H1 (cell line): ENCODE measurements around the gene CCDC88A. TPM values are rescaled to one million over a fixed set of nuclear protein-coding genes. Genes with fewer than 3 reads are reported as not detected.

Source experiments
- CTCF ChIA-PET: fragments of 300-600 bp; sonication (Branson Sonifier 250); formaldehyde crosslinking; loops from one replicate; lab custom pipeline; 2021; ENCODE audit not compliant: partially characterized antibody; lab: Charles Lee
- POLR2A ChIA-PET: fragments of 300-600 bp; sonication (Branson Sonifier 250); formaldehyde crosslinking; loops from one replicate; lab custom pipeline; 2021; ENCODE audit warnings: inconsistent platforms; ENCODE audit not compliant: partially characterized antibody; lab: Charles Lee
- DNase-seq, 2 experiments: peaks; one replicate each; pipeline versions ENCODE4 v3.0.0 to v3.0.0-alpha.2; 2010 to 2022; ENCODE audit warnings: low spot score in 2 of 2, low read depth in 1 of 2, mixed read lengths in 1 of 2
- FAIRE-seq: peaks from 2 replicates; lab custom pipeline; 2011; peaks lifted over from hg19 to GRCh38; lab: Jason Lieb, UNC
- H2AFZ ChIP-seq: 2 replicates; pipeline ENCODE4 v1.8.1; 2012; ENCODE audit warnings: low read length, inconsistent platforms
- H2AK5ac ChIP-seq: 2 replicates; pipeline ENCODE4 v1.6.1; 2013; ENCODE audit warnings: low read depth, low read length
- H2BK120ac ChIP-seq: replicated peaks from 2 replicates; pipeline ENCODE3; 2013; ENCODE audit warnings: low read depth, low read length, inconsistent platforms
- H2BK12ac ChIP-seq: 2 replicates; pipeline ENCODE4 v1.6.1; 2013; ENCODE audit warnings: low read depth, low read length
- H2BK15ac ChIP-seq: 2 replicates; pipeline ENCODE4 v1.6.1; 2013; ENCODE audit warnings: low read length
- H2BK20ac ChIP-seq: 2 replicates; pipeline ENCODE4 v1.6.1; 2013; ENCODE audit warnings: low read length
- H2BK5ac ChIP-seq: 2 replicates; pipeline ENCODE4 v1.6.1; 2013; ENCODE audit warnings: low read depth, low read length
- H3K14ac ChIP-seq: 2 replicates; pipeline ENCODE4 v1.6.1; 2013; ENCODE audit warnings: inconsistent platforms; ENCODE audit not compliant: insufficient read length
- H3K18ac ChIP-seq: 2 replicates; pipeline ENCODE4 v1.6.1; 2013; ENCODE audit warnings: low read length; ENCODE audit errors: extremely low read depth
- H3K23ac ChIP-seq: 2 replicates; pipeline ENCODE4 v1.6.1; 2013; ENCODE audit warnings: inconsistent platforms; ENCODE audit not compliant: insufficient read length
- H3K23me2 ChIP-seq: 2 replicates; pipeline ENCODE4 v1.6.1; 2013; ENCODE audit warnings: low read depth, low read length
- H3K27ac ChIP-seq: 2 replicates; pipeline ENCODE4 v1.6.1; 2011; ENCODE audit warnings: low read depth, low read length, inconsistent platforms
- H3K27me3 ChIP-seq, 4 experiments: replicated peaks in 1 of 4; 1 replicate in 1 of 4; 2 replicates in 3 of 4; pipeline versions ENCODE4 v1.6.1 to v1.8.1; 2011 to 2013; ENCODE audit warnings: low read length in 3 of 4, mild to moderate bottlenecking in 3 of 4, inconsistent platforms in 2 of 4, mixed read lengths in 2 of 4, moderate library complexity in 1 of 4; ENCODE audit not compliant: control insufficient read depth in 3 of 4, insufficient read depth in 3 of 4; ENCODE audit errors: extremely low read depth in 1 of 4
- H3K36me3 ChIP-seq, 4 experiments: 2 replicates each; pipeline versions ENCODE4 v1.6.1 to v1.8.1; 2011 to 2013; ENCODE audit warnings: mild to moderate bottlenecking in 4 of 4, low read length in 3 of 4, moderate library complexity in 2 of 4, control low read depth in 1 of 4, inconsistent platforms in 1 of 4; ENCODE audit not compliant: insufficient read depth in 4 of 4, control insufficient read depth in 2 of 4
- H3K4ac ChIP-seq: replicated peaks from 2 replicates; pipeline ENCODE3; 2013; ENCODE audit warnings: low read length, low read depth, mixed read lengths, inconsistent platforms; ENCODE audit not compliant: insufficient read length
- H3K4me1 ChIP-seq, 4 experiments: replicated peaks in 1 of 4; 1 replicate in 1 of 4; 2 replicates in 3 of 4; pipeline versions ENCODE4 v1.6.1 to v1.8.1; 2011 to 2013; ENCODE audit warnings: low read length in 3 of 4, inconsistent platforms in 2 of 4, mixed read lengths in 1 of 4; ENCODE audit not compliant: insufficient read depth in 4 of 4, control insufficient read depth in 3 of 4
- H3K4me2 ChIP-seq, 2 experiments: 2 replicates each; pipeline versions ENCODE4 v1.6.1 to v1.8.1; 2011 to 2013; ENCODE audit warnings: low read depth in 2 of 2, low read length in 2 of 2, control low read depth in 1 of 2, inconsistent platforms in 1 of 2, mild to moderate bottlenecking in 1 of 2; ENCODE audit not compliant: insufficient read depth in 1 of 2
- H3K4me3 ChIP-seq, 4 experiments: fragments of 200-600, 300-600 bp in 1 of 4; sonication (generic), shearing (Covaris generic), sonication (Bioruptor Twin) in 1 of 4; 2 replicates each; pipeline versions ENCODE4 v1.5.1 to v1.8.1; 2011 to 2016; ENCODE audit warnings: low read length in 4 of 4, low read depth in 3 of 4, control low read depth in 2 of 4, inconsistent platforms in 2 of 4, mild to moderate bottlenecking in 2 of 4, mixed read lengths in 1 of 4, moderate library complexity in 1 of 4; ENCODE audit not compliant: insufficient read depth in 2 of 4; ENCODE audit errors: extremely low read depth in 1 of 4
- H3K56ac ChIP-seq: replicated peaks from 2 replicates; pipeline ENCODE3; 2013; ENCODE audit warnings: low read depth, mild to moderate bottlenecking, mixed read lengths, low read length, inconsistent platforms; ENCODE audit not compliant: insufficient read length
- H3K79me1 ChIP-seq: 2 replicates; pipeline ENCODE4 v1.6.1; 2013; ENCODE audit warnings: low read depth, low read length, control low read depth
- H3K79me2 ChIP-seq, 2 experiments: 2 replicates each; pipeline versions ENCODE4 v1.6.1 to v1.8.1; 2012 to 2013; ENCODE audit warnings: low read length in 2 of 2, mild to moderate bottlenecking in 2 of 2, inconsistent platforms in 1 of 2; ENCODE audit not compliant: insufficient read depth in 2 of 2, control insufficient read depth in 1 of 2
- H3K9ac ChIP-seq, 4 experiments: replicated peaks in 1 of 4; 1 replicate in 1 of 4; 2 replicates in 3 of 4; pipeline versions ENCODE4 v1.6.1 to v1.8.1; 2011 to 2013; ENCODE audit warnings: low read depth in 3 of 4, low read length in 3 of 4, control low read depth in 2 of 4, mild to moderate bottlenecking in 2 of 4, moderate library complexity in 2 of 4, inconsistent platforms in 1 of 4; ENCODE audit errors: extremely low read depth in 1 of 4
- H3K9me3 ChIP-seq, 2 experiments: 2 replicates each; pipeline versions ENCODE4 v1.6.1 to v1.8.1; 2012 to 2013; ENCODE audit warnings: mild to moderate bottlenecking in 2 of 2, moderate library complexity in 2 of 2, control low read depth in 1 of 2, inconsistent platforms in 1 of 2, low read depth in 1 of 2, low read length in 1 of 2, mixed read lengths in 1 of 2; ENCODE audit not compliant: insufficient read depth in 2 of 2
- H4K20me1 ChIP-seq, 2 experiments: replicated peaks in 1 of 2; 2 replicates each; pipeline versions ENCODE3 to v1.8.1; 2011 to 2013; ENCODE audit warnings: inconsistent platforms in 2 of 2, low read length in 2 of 2, mild to moderate bottlenecking in 1 of 2; ENCODE audit not compliant: insufficient read depth in 2 of 2, control insufficient read depth in 1 of 2
- H4K5ac ChIP-seq: 2 replicates; pipeline ENCODE4 v1.6.1; 2013; ENCODE audit warnings: low read length, low read depth, mixed read lengths, inconsistent platforms; ENCODE audit not compliant: insufficient read length
- H4K8ac ChIP-seq: 2 replicates; pipeline ENCODE4 v1.8.0; 2013; ENCODE audit warnings: mild to moderate bottlenecking, moderate library complexity, low read length, inconsistent platforms; ENCODE audit not compliant: insufficient read depth; ENCODE audit errors: extremely low read depth
- H4K91ac ChIP-seq: replicated peaks from 2 replicates; pipeline ENCODE3; 2013; ENCODE audit warnings: low read length, mixed read lengths, inconsistent platforms; ENCODE audit not compliant: insufficient read length
- BCL11A ChIP-seq, 2 experiments: IDR thresholded peaks; one replicate each; pipeline ENCODE4 v1.6.1; 2011; ENCODE audit warnings: low read depth in 2 of 2, low read length in 2 of 2, mild to moderate bottlenecking in 2 of 2
- CEBPB ChIP-seq: IDR thresholded peaks from 2 replicates; pipeline ENCODE4 v1.6.1; 2012; ENCODE audit warnings: low read depth, low read length
- CHD1 ChIP-seq: IDR thresholded peaks from 2 replicates; pipeline ENCODE4 v1.6.1; 2012; ENCODE audit warnings: low read depth, low read length, improper control_type of control experiment
- CREB1 ChIP-seq: IDR thresholded peaks from 2 replicates; pipeline ENCODE4 v1.6.1; 2012; ENCODE audit warnings: inconsistent platforms
- EGR1 ChIP-seq: IDR thresholded peaks from 2 replicates; pipeline ENCODE4 v1.6.1; 2011; ENCODE audit warnings: low read depth, low read length, borderline replicate concordance
- HDAC2 ChIP-seq, 2 experiments: fragments of 300-600 bp in 1 of 2; sonication (generic) in 1 of 2; IDR thresholded peaks; 2 replicates each; pipeline ENCODE4 v1.6.1; 2011 to 2012; ENCODE audit warnings: low read depth in 2 of 2, low read length in 2 of 2, mild to moderate bottlenecking in 2 of 2, moderate library complexity in 2 of 2, borderline replicate concordance in 1 of 2, inconsistent platforms in 1 of 2
- HDAC6 ChIP-seq: IDR thresholded peaks from one replicate; pipeline ENCODE4 v1.7.1; 2012; ENCODE audit warnings: low read depth, mild to moderate bottlenecking, inconsistent platforms, low read length, moderate library complexity
- MAFK ChIP-seq: IDR thresholded peaks from 2 replicates; pipeline ENCODE4 v1.6.1; 2012; ENCODE audit warnings: low read depth, mild to moderate bottlenecking, improper control_type of control experiment, low read length
- NANOG ChIP-seq: IDR thresholded peaks from 2 replicates; pipeline ENCODE4 v1.6.1; 2011; ENCODE audit warnings: low read length, low read depth, mild to moderate bottlenecking, inconsistent platforms; ENCODE audit not compliant: insufficient read depth, poor library complexity, severe bottlenecking
- PHF8 ChIP-seq: fragments of 200-600 bp; sonication (generic); conservative IDR thresholded peaks from 2 replicates; pipeline ENCODE4 v1.7.1; 2012; ENCODE audit warnings: low read depth, mild to moderate bottlenecking, inconsistent platforms, low read length, moderate library complexity
- POLR2AphosphoS5 ChIP-seq: IDR thresholded peaks from 2 replicates; pipeline ENCODE4 v1.6.1; 2011; ENCODE audit warnings: low read depth, low read length
- SIN3A ChIP-seq, 2 experiments: IDR thresholded peaks in 1 of 2; conservative IDR thresholded peaks in 1 of 2; 2 replicates each; pipeline ENCODE4 v1.6.1; 2011 to 2012; ENCODE audit warnings: low read length in 2 of 2, improper control_type of control experiment in 1 of 2, low read depth in 1 of 2, mild to moderate bottlenecking in 1 of 2
- TEAD4 ChIP-seq: IDR thresholded peaks from 2 replicates; pipeline ENCODE4 v1.6.1; 2012; ENCODE audit warnings: low read depth, low read length, inconsistent platforms, mixed read lengths
- YY1 ChIP-seq: IDR thresholded peaks from 2 replicates; pipeline ENCODE4 v1.6.1; 2011; ENCODE audit warnings: low read depth, mild to moderate bottlenecking, low read length
- WGBS, 2 experiments: shearing (Covaris generic) in 1 of 2; methylation state at CpG; one replicate each; pipeline versions ENCODE4 v1.1.6 to v1.1.7; 2013 to 2015; ENCODE audit warnings: low lambda C conversion rate in 2 of 2, mixed read lengths in 2 of 2, inconsistent platforms in 1 of 2, low coverage in 1 of 2, missing lambda C conversion rate in 1 of 2; ENCODE audit not compliant: insufficient replicate concordance in 2 of 2, insufficient coverage in 1 of 2, insufficient read length in 1 of 2; ENCODE audit errors: extremely low coverage in 1 of 2, missing lambda C conversion rate in 1 of 2; 5-methylcytosine and 5-hydroxymethylcytosine counted together
- polyA plus RNA-seq, 7 experiments: library from polyadenylated mRNA; depleted of rRNA in 3 of 7; stranded (reverse) in 5 of 7; unstranded in 2 of 7; fragments of >200 nt in 5 of 7; fragments of 200-250 nt in 2 of 7; gene quantifications; 1 replicate in 5 of 7; 2 replicates in 1 of 7; 4 replicates in 1 of 7; pipeline versions ENCODE4 v1.2.1 to v1.2.3, GENCODE V29; 2011 to 2013; ENCODE audit warnings: missing spikeins in 2 of 7, mixed read lengths in 2 of 7
- total RNA-seq: library from RNA; stranded (reverse); fragmentation: NEBNext Ultra II Directional; extraction: Animal tissue kit (Norgen Biotek cat#: 25700); gene quantifications from 2 replicates; pipeline ENCODE4 v1.2.1, GENCODE V29; 2021

Gene CCDC88A
- total and polyA plus RNA-seq, 2 of the 8 experiments (the other 6 are each of a cell fraction or from before 2014, with no cell fraction given) = 27.0 to 98.0 TPM

- no peak overlapping the region for H3K18ac ChIP-seq
- H4K5ac ChIP-seq = no peak overlapping the region
- no peak for DNase-seq
- POLR2A ChIA-PET = interaction anchor here (1.0 to 4.3 kb wide), 3 partner anchors 9 to 19 kb away, joined by 3 to 20 read pairs (median 3); no protein-coding TSS in a partner anchor
- no peak overlapping the region for H2BK15ac ChIP-seq
- H2BK5ac ChIP-seq = no peak overlapping the region
- no peak overlapping the region for H3K14ac ChIP-seq
- peaks cover 2 to 4% of the 10 kb centered on the region in 2 experiments for H4K20me1 ChIP-seq
- H3K4me1 ChIP-seq = no peaks in the 10 kb centered on the region
- H2BK12ac ChIP-seq = no peak overlapping the region
- H3K36me3 ChIP-seq = peaks cover 10 to 60% (median 23%) of the 10 kb centered on the region in 4 experiments
- CTCF ChIA-PET = interaction anchor here (0.6 kb wide), 1 partner anchor 779 kb away, joined by 3 read pairs; no protein-coding TSS in a partner anchor
- no peak overlapping the region for H3K23ac ChIP-seq
- FAIRE-seq = no peak
- no peak overlapping the region for H3K4ac ChIP-seq
- no peak overlapping the region for H3K27ac ChIP-seq
- H3K4me3 ChIP-seq = no peak overlapping the region
- no peak overlapping the region for H3K4me2 ChIP-seq
- no peak overlapping the region for H2BK20ac ChIP-seq
- H3K27me3 ChIP-seq = no peaks in the 10 kb centered on the region
- no peaks in the 10 kb centered on the region for H3K79me2 ChIP-seq
- H3K9ac ChIP-seq = no peak overlapping the region
- H2AK5ac ChIP-seq = no peak overlapping the region
- no peak overlapping the region for H3K56ac ChIP-seq
- no peaks in the 10 kb centered on the region for H3K23me2 ChIP-seq
- H3K79me1 ChIP-seq = no peaks in the 10 kb centered on the region
- 90% methylated on average over 4 of the region's 4 CpGs; no CpG with 5 or more reads in 1 of the 2 experiments for WGBS, 2 experiments
- H4K91ac ChIP-seq = no peak overlapping the region
- no peak overlapping the region for H4K8ac ChIP-seq
- no peak overlapping the region for H2AFZ ChIP-seq
- H2BK120ac ChIP-seq = no peak overlapping the region
- no peaks in the 10 kb centered on the region for H3K9me3 ChIP-seq
- TF ChIP-seq POLR2AphosphoS5 (no peak), SIN3A (conservative IDR thresholded peaks at IDR 0.05 in 1 of 2, IDR thresholded peaks at IDR 0.05 in 1 of 2; ENCODE audit: low read depth in 1 of 2, low read length in 2 of 2) (no peak), PHF8 (no peak), CHD1 (no peak), CEBPB (no peak), TEAD4 (no peak), HDAC6 (no peak), YY1 (no peak), HDAC2 (IDR thresholded peaks at IDR 0.05; ENCODE audit: borderline replicate concordance in 1 of 2, low read depth in 2 of 2, low read length in 2 of 2) (no peak), CREB1 (no peak), MAFK (no peak), BCL11A (IDR thresholded peaks at IDR 0.05; ENCODE audit: low read depth in 2 of 2, low read length in 2 of 2) (no peak), EGR1 (no peak), NANOG (no peak)
Measured at GRCh38 chr2:55239656-55240222, 179.9 kb downstream of the CCDC88A start.
